Thoracic aorta (tissue), 2 donors: Measurements from ENCODE around the gene POMC. TPM values are rescaled to one million over a fixed set of nuclear protein-coding genes. Genes with fewer than 3 reads are reported as not detected.

Experiments used
- ATAC-seq: fragments of 150-250 bp; one replicate; pipeline ENCODE4 v1.8.0; 2017; ENCODE audit warnings: low read depth; ENCODE audit not compliant: insufficient number of reproducible peaks, low FRiP score
- DNase-seq: peaks from one replicate; pipeline ENCODE4 v3.0.0-alpha.2; 2020; ENCODE audit warnings: low spot score
- H3K27ac ChIP-seq, 2 donors: fragments of 200-600 bp; sonication (generic); 1 replicate in 1 of 2; 2 replicates in 1 of 2; pipeline ENCODE4 v1.5.1; 2016; ENCODE audit warnings: mild to moderate bottlenecking in 2 of 2, moderate library complexity in 2 of 2
- H3K27me3 ChIP-seq: fragments of 200-600 bp; sonication (generic); replicated peaks from 2 replicates; pipeline ENCODE4 v1.6.0; 2016; ENCODE audit warnings: mild to moderate bottlenecking; ENCODE audit not compliant: insufficient read depth
- H3K36me3 ChIP-seq: fragments of 200-600 bp; sonication (generic); one replicate; pipeline ENCODE4 v1.5.1; 2016
- H3K4me1 ChIP-seq, 2 donors: fragments of 200-600 bp; sonication (generic); 1 replicate in 1 of 2; 2 replicates in 1 of 2; pipeline versions ENCODE4 v1.5.1 to v1.6.0; 2016; ENCODE audit warnings: low read depth in 2 of 2, mild to moderate bottlenecking in 1 of 2; ENCODE audit not compliant: control insufficient read depth in 1 of 2
- H3K4me3 ChIP-seq: fragments of 200-600 bp; sonication (generic); 2 replicates; pipeline ENCODE4 v1.5.1; 2016; ENCODE audit warnings: mild to moderate bottlenecking
- H3K9me3 ChIP-seq: fragments of 200-600 bp; sonication (generic); 2 replicates; pipeline ENCODE4 v1.5.1; 2016
- total RNA-seq, 2 donors: library from RNA; depleted of rRNA; stranded (reverse); fragments of >200 nt; gene quantifications; one replicate each; pipeline versions ENCODE4 v1.1.0 to v1.2.3, GENCODE V29; 2016
- TF ChIP-seq, protein P1 (sequence below): fragments of 200-600 bp; sonication (generic); IDR thresholded peaks from one replicate; pipeline ENCODE4 v1.5.1; 2019; ENCODE audit warnings: antibody characterized with exemption

POMC gene
- total RNA-seq, 2 donors from 2014 or later = 1.2 to 5.7 TPM

DNA sequence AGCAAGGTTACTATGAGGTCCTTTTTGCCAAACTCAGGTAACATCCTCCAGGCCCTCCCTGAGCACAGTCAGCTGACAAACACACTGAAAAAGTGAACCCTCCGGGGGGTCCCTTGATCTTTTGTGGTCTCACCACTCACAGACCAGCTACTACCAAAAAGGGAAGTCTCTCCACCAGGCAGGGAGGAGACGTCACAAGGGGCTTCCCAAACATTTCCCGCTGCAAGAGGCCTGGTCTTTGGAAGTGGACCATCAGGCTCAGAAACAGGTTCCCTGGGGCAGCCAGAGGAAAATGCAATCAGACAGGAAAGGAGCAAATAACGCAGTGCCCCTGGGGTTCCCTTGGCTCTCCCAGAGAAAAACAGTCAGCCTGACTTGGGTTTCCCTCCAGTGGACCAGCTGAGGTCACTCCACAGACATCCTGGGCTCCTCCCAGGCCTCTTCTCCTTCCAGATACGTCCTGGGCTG lies 38.7 kb upstream of the POMC start:
- no peak overlapping the region for H3K27ac ChIP-seq
- H3K4me3 ChIP-seq = no peak overlapping the region
- no peaks in the 10 kb centered on the region for H3K9me3 ChIP-seq
- TF ChIP-seq, protein P1, sequence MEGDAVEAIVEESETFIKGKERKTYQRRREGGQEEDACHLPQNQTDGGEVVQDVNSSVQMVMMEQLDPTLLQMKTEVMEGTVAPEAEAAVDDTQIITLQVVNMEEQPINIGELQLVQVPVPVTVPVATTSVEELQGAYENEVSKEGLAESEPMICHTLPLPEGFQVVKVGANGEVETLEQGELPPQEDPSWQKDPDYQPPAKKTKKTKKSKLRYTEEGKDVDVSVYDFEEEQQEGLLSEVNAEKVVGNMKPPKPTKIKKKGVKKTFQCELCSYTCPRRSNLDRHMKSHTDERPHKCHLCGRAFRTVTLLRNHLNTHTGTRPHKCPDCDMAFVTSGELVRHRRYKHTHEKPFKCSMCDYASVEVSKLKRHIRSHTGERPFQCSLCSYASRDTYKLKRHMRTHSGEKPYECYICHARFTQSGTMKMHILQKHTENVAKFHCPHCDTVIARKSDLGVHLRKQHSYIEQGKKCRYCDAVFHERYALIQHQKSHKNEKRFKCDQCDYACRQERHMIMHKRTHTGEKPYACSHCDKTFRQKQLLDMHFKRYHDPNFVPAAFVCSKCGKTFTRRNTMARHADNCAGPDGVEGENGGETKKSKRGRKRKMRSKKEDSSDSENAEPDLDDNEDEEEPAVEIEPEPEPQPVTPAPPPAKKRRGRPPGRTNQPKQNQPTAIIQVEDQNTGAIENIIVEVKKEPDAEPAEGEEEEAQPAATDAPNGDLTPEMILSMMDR = no peak
- DNase-seq (no peak), ATAC-seq (no peak)
- H3K27me3 ChIP-seq = no peaks in the 10 kb centered on the region
- peaks cover 0 to 3% of the 10 kb centered on the region in 2 donors for H3K4me1 ChIP-seq
- no peaks in the 10 kb centered on the region for H3K36me3 ChIP-seq

DNA sequence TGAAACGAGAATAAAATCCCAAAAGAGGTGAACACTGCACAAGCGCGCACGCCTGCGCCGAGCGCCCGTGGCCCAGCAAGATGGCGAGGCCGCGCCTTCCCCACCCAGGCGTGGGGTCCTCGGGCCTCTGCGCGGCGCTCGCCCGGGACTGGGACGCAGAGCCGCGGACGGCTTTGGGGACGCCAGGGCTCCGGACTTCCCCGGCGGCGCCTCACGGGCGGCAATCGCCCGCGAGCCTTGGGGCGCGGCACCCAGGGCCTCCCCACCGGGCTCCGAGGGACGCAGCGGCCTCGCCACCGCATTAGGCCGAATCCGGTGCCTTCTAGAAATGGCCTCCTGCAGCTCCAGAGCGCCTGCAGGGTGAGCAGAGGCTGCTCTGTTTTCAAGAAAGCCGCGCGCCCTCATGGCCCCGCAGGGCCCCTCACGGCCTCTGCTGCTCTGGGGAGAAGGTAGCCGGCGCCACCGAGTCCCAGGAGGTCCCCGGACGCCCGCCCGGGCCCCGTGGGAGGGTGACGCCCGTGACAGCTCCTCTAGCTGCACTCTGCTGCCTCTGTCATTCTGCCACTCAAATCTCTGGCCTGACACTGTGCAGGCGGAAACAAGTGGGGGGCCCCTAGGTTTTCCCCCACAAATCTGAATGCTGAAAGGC lies 35.9 kb upstream of the POMC start:
- Histone ChIP-seq H3K9me3 (no peaks in the 10 kb centered on the region), H3K4me3 (peak overlapping the region; percentile 68), H3K36me3 (no peaks in the 10 kb centered on the region), H3K27ac (no peak overlapping the region), H3K27me3 (no peaks in the 10 kb centered on the region), H3K4me1 (peaks cover 0 to 3% of the 10 kb centered on the region in 2 donors)
- ATAC-seq (no peak), DNase-seq (no peak)
- TF ChIP-seq, protein P1 = no peak

GRCh38 chr2:25202275-25202674 lies 33.9 kb upstream of the POMC start:
- Histone ChIP-seq H3K9me3 (no peaks in the 10 kb centered on the region), H3K27me3 (no peaks in the 10 kb centered on the region), H3K4me3 (no peak overlapping the region), H3K27ac (no peak overlapping the region), H3K4me1 (peaks cover 0 to 3% of the 10 kb centered on the region in 2 donors), H3K36me3 (no peaks in the 10 kb centered on the region)
- TF ChIP-seq, protein P1 = no peak
- no peak for DNase-seq
- ATAC-seq = no peak

DNA sequence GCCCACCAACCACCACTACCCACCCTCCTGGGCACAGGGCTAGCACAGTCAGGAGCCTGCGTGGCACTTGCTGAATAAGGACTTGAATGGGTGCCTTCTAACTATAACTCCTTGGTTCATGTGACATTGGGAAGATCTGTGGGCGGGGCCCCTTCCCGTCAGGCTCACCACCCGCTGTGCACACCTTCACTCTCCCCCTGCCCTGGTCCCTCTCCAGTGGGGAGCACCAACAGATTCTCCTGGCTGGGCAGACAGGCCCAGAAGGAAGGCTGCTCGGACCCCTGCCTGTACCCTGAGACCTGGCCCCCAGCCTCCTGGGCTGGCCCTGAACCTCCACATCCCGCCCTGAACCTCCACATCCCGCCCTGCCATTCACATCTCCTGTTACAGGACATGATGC lies 33.4 kb upstream of the POMC start:
- Histone ChIP-seq H3K4me1 (peaks cover 0 to 3% of the 10 kb centered on the region in 2 donors), H3K36me3 (no peaks in the 10 kb centered on the region), H3K9me3 (no peaks in the 10 kb centered on the region), H3K27ac (no peak overlapping the region), H3K27me3 (no peaks in the 10 kb centered on the region), H3K4me3 (no peak overlapping the region)
- ATAC-seq (no peak), DNase-seq (no peak)
- TF ChIP-seq, protein P1 = no peak

DNA sequence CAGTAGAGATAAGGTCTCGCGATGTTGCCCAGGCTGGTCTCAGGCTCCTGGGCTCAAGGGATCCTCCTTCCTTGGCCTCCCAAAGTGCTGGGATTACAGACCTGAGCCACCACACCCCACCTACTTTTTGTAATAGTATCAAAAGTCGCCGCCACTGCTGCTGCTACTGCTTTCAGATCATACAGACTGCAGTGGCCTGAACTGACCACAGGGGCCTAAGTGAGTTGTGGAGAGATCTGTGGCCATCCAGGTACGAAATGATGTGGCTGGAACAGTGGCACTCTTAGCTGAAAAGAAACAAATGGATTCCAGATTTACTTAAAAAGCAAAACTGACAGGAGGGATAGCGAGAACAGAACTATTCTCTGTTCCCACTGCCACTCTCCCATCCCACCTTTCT lies 32.9 kb upstream of the POMC start:
- DNase-seq (no peak), ATAC-seq (no peak)
- no peaks in the 10 kb centered on the region for H3K27me3 ChIP-seq
- peaks cover 0 to 3% of the 10 kb centered on the region in 2 donors for H3K4me1 ChIP-seq
- H3K27ac ChIP-seq = no peak overlapping the region
- H3K36me3 ChIP-seq = no peaks in the 10 kb centered on the region
- TF ChIP-seq, protein P1 = no peak
- H3K4me3 ChIP-seq = no peak overlapping the region
- H3K9me3 ChIP-seq = no peaks in the 10 kb centered on the region
